Measurements from ENCODE around the gene NPW. TPM values are rescaled to one million over a fixed set of nuclear protein-coding genes. Genes with fewer than 3 reads are reported as not detected.

Gene NPW
- total and polyA plus RNA-seq, 3 donors from 2014 or later = 3.9 to 8.2 (median 7.3) TPM

DNA sequence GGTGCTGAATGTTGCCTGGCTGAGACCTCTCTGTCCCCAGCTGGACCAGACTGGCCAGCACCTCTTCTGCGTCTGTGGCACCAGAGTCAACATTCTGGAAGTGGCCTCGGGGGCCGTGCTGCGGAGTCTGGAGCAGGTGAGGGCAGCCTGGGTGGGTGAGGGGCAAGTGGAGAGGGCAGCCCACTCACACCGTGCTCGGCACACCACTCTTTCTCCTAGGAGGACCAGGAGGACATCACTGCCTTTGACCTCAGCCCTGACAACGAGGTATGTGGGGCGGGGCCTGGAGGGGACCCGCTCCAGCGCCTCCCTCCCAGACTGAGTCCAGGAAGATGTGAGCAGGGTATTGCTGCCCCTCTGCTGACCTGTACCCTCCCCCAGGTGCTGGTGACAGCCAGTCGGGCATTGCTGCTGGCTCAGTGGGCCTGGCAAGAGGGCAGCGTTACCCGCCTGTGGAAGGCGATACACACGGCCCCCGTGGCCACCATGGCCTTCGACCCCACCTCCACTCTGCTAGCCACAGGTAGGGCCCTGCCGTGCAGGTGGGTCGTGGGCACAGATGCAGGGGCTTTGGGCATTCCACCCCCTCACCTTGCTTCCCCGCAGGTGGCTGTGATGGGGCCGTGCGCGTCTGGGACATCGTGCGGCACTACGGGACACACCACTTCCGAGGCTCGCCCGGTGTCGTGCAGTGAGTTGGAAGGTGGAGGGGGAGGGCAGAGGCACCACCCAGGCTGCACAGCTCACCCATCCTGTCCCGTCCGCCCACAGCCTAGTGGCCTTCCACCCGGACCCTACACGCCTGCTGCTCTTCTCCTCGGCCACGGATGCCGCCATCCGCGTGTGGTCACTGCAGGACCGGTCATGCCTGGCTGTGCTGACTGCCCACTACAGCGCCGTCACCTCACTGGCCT is 45.2 kb upstream of the NPW start:
- no peak for DNase-seq
- H3K4me3 ChIP-seq = no peak overlapping the region
- no peaks in the 10 kb centered on the region for H3K27me3 ChIP-seq
- TF ChIP-seq CTCF (IDR thresholded peaks at IDR 0.05) (no peak), POLR2A (IDR thresholded peaks at IDR 0.05) (no peak)
- intact Hi-C loops (cut with DNase I; ENCODE audit: low total_unique reads) = no loop called here
- no peaks in the 10 kb centered on the region for H3K36me3 ChIP-seq (ENCODE audit: low read depth, missing control alignments)
- WGBS, 2 donors = 89 to 94% methylated on average over 31 to 37 of the region's 42 CpGs
- H3K4me1 ChIP-seq = peaks cover 14% of the 10 kb centered on the region
- no peak overlapping the region for H3K27ac ChIP-seq
- no peaks in the 10 kb centered on the region for H3K9me3 ChIP-seq

- Histone ChIP-seq H3K4me1 (peaks cover 14% of the 10 kb centered on the region), H3K27me3 (no peaks in the 10 kb centered on the region), H3K36me3 (ENCODE audit: low read depth, missing control alignments) (no peaks in the 10 kb centered on the region), H3K9me3 (no peaks in the 10 kb centered on the region), H3K4me3 (no peak overlapping the region), H3K27ac (no peak overlapping the region)
- intact Hi-C loops (cut with DNase I; ENCODE audit: low total_unique reads) = no loop called here
- WGBS, 2 donors = 89 to 95% methylated on average over 6 to 31 of the region's 33 CpGs
- TF ChIP-seq POLR2A (IDR thresholded peaks at IDR 0.05) (no peak), CTCF (IDR thresholded peaks at IDR 0.05) (no peak)
- no peak for DNase-seq
Measured at GRCh38 chr16:1975432-1976215, 44.0 kb upstream of the NPW start.

- Histone ChIP-seq H3K9me3 (no peaks in the 10 kb centered on the region), H3K4me1 (peaks cover 9% of the 10 kb centered on the region), H3K27me3 (no peaks in the 10 kb centered on the region), H3K4me3 (no peak overlapping the region), H3K36me3 (ENCODE audit: low read depth, missing control alignments) (no peaks in the 10 kb centered on the region), H3K27ac (no peak overlapping the region)
- DNase-seq = no peak
- TF ChIP-seq POLR2A (IDR thresholded peaks at IDR 0.05) (no peak), CTCF (IDR thresholded peaks at IDR 0.05) (no peak)
- WGBS, 2 donors = 93% methylated on average over 8 of the region's 8 CpGs; no CpG with 5 or more reads in 1 of the 2 donors
- intact Hi-C loops (cut with DNase I; ENCODE audit: low total_unique reads) = no loop called here
Measured at GRCh38 chr16:1976216-1976520, 43.4 kb upstream of the NPW start.

GRCh38 chr16:1976951-1977874 is 42.4 kb upstream of the NPW start:
- Histone ChIP-seq H3K4me1 (peaks cover 7% of the 10 kb centered on the region), H3K27ac (no peak overlapping the region), H3K27me3 (no peaks in the 10 kb centered on the region), H3K9me3 (no peaks in the 10 kb centered on the region), H3K4me3 (no peak overlapping the region), H3K36me3 (ENCODE audit: low read depth, missing control alignments) (no peaks in the 10 kb centered on the region)
- intact Hi-C loops (cut with DNase I; ENCODE audit: low total_unique reads) = no loop called here
- DNase-seq = no peak
- TF ChIP-seq POLR2A (IDR thresholded peaks at IDR 0.05) (no peak), CTCF (IDR thresholded peaks at IDR 0.05) (no peak)
- WGBS, 2 donors = 92 to 100% methylated on average over 3 to 33 of the region's 33 CpGs
